Uterus (tissue), 2 donors: Measurements from ENCODE around the gene NHLRC1.

Source experiments
- POLR2A ChIP-seq, 2 donors: fragments of 450-650 bp; IDR thresholded peaks; one replicate each; pipeline ENCODE4 v1.6.1; 2016; ENCODE audit warnings: antibody characterized with exemption in 2 of 2, mild to moderate bottlenecking in 1 of 2, moderate library complexity in 1 of 2
- TF ChIP-seq, protein P1 (sequence below), 4 experiments: fragments of 200-600 bp in 2 of 4; fragments of 450-650 bp in 2 of 4; sonication (generic) in 2 of 4; IDR thresholded peaks; one replicate each; pipeline ENCODE4 v1.5.1; 2016 to 2019; ENCODE audit warnings: antibody characterized with exemption in 4 of 4, mild to moderate bottlenecking in 2 of 4, moderate library complexity in 1 of 4

DNA sequence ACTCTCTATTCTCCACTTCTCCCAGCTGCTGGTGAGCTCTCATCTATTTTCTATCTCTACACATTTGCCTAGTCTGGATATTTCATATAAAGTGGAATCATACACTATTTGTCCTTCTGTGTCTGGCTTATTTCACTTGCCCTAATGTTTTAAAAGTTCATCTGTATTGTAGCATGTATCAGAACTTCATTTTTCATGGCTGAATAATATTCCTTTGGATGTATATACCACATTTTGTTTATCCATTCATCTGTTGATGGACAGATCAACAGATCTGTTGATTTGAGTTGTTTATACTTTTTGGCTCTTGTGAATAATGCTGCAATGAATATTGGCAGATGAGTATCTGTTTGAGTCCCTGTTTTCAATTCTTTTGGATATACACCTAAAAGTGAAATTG, 49.6 kb downstream of the NHLRC1 start:
- TF ChIP-seq, protein P1, sequence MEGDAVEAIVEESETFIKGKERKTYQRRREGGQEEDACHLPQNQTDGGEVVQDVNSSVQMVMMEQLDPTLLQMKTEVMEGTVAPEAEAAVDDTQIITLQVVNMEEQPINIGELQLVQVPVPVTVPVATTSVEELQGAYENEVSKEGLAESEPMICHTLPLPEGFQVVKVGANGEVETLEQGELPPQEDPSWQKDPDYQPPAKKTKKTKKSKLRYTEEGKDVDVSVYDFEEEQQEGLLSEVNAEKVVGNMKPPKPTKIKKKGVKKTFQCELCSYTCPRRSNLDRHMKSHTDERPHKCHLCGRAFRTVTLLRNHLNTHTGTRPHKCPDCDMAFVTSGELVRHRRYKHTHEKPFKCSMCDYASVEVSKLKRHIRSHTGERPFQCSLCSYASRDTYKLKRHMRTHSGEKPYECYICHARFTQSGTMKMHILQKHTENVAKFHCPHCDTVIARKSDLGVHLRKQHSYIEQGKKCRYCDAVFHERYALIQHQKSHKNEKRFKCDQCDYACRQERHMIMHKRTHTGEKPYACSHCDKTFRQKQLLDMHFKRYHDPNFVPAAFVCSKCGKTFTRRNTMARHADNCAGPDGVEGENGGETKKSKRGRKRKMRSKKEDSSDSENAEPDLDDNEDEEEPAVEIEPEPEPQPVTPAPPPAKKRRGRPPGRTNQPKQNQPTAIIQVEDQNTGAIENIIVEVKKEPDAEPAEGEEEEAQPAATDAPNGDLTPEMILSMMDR (IDR thresholded peaks at IDR 0.05), result no peak
- TF ChIP-seq POLR2A (IDR thresholded peaks at IDR 0.05), result no peak
